Prostate gland (tissue), 2 donors: Measurements from ENCODE around the gene MBD3. TPM values are rescaled to one million over a fixed set of nuclear protein-coding genes. Genes with fewer than 3 reads are reported as not detected.

Source experiments
- DNase-seq: peaks from one replicate; pipeline ENCODE4 v3.0.0-alpha.2; 2019; ENCODE audit warnings: low spot score
- H3K27ac ChIP-seq, 2 donors: fragments of 200-600 bp; sonication (generic); 2 replicates each; pipeline ENCODE4 v1.5.1; 2017 to 2019
- H3K27me3 ChIP-seq: fragments of 200-600 bp; sonication (generic); replicated peaks from 2 replicates; pipeline ENCODE4 v1.5.1; 2019; ENCODE audit not compliant: insufficient read depth
- H3K36me3 ChIP-seq, 2 donors: fragments of 200-600 bp; sonication (generic); 1 replicate in 1 of 2; 2 replicates in 1 of 2; pipeline versions ENCODE4 v1.5.1 to v1.8.1; 2017 to 2019
- H3K4me1 ChIP-seq: fragments of 200-600 bp; sonication (generic); replicated peaks from 2 replicates; pipeline ENCODE4 v1.5.1; 2019
- H3K4me3 ChIP-seq, 2 donors: fragments of 200-600 bp; sonication (generic); 2 replicates each; pipeline ENCODE4 v1.5.1; 2017 to 2019
- H3K9me3 ChIP-seq: fragments of 200-600 bp; sonication (generic); 2 replicates; pipeline ENCODE4 v1.5.1; 2017
- POLR2A ChIP-seq: fragments of 450-650 bp; IDR thresholded peaks from one replicate; pipeline ENCODE4 v1.6.1; 2016; ENCODE audit warnings: antibody characterized with exemption, mild to moderate bottlenecking
- POLR2AphosphoS5 ChIP-seq: sonication (generic); formaldehyde crosslinking; IDR thresholded peaks from one replicate; pipeline ENCODE4 v1.6.1; 2017; ENCODE audit warnings: antibody characterized with exemption
- WGBS: methylation state at CpG from one replicate; pipeline ENCODE4 v1.1.5; 2018; 5-methylcytosine and 5-hydroxymethylcytosine counted together
- intact Hi-C: fragments of 100-400 bp; cut with DNase I; formaldehyde crosslinking; loops from one replicate; pipeline ENCODE4 v1.14.2; 2022
- total RNA-seq, 2 donors: library from RNA; depleted of rRNA; stranded (reverse); fragments of >200 nt; gene quantifications; one replicate each; pipeline ENCODE4 v1.1.0, GENCODE V29; 2016
- TF ChIP-seq, protein P1 (sequence below), 4 experiments: fragments of 200-600 bp in 2 of 4; fragments of 450-650 bp in 2 of 4; sonication (generic) in 2 of 4; IDR thresholded peaks; 1 replicate in 3 of 4; 2 replicates in 1 of 4; pipeline ENCODE4 v1.5.1; 2016 to 2019; ENCODE audit warnings: antibody characterized with exemption in 4 of 4, mild to moderate bottlenecking in 2 of 4, moderate library complexity in 2 of 4

MBD3 gene
- total RNA-seq, 2 donors from 2014 or later = 100 to 166 TPM

DNA sequence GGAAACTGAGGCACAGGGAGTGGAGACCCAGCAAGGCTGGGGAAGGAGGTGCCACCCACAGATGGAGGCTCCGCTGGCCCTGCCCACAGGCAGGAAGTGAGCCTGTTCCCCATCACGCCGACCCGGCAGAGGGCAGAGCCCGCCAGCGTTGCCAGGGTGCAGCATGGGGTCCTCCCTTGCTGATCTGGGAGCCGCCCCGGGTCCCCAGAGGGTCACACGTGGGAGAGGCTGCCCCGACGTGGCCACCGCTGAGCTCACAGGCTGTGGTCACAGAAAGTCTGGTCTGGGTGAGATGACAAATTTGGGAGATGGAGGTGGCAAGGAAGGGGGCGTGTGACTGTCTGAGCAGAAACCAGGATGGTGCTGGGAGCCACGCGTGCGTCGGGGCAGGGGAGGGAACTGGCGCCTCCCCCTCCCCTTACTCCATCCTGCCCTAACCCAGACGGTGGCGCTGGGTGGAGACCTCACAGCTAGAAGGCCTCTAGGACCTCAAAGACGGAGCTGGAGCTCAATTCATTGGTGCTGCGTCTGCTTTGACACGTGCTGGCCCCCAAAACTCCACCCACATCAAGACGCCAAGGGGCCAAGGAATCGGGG lies 32.3 kb downstream of the MBD3 start:
- no peak overlapping the region for H3K27ac ChIP-seq
- no peaks in the 10 kb centered on the region for H3K9me3 ChIP-seq
- H3K36me3 ChIP-seq = no peaks in the 10 kb centered on the region
- no peaks in the 10 kb centered on the region for H3K27me3 ChIP-seq
- WGBS = 59% methylated on average over 25 of the region's 25 CpGs
- TF ChIP-seq, protein P1, sequence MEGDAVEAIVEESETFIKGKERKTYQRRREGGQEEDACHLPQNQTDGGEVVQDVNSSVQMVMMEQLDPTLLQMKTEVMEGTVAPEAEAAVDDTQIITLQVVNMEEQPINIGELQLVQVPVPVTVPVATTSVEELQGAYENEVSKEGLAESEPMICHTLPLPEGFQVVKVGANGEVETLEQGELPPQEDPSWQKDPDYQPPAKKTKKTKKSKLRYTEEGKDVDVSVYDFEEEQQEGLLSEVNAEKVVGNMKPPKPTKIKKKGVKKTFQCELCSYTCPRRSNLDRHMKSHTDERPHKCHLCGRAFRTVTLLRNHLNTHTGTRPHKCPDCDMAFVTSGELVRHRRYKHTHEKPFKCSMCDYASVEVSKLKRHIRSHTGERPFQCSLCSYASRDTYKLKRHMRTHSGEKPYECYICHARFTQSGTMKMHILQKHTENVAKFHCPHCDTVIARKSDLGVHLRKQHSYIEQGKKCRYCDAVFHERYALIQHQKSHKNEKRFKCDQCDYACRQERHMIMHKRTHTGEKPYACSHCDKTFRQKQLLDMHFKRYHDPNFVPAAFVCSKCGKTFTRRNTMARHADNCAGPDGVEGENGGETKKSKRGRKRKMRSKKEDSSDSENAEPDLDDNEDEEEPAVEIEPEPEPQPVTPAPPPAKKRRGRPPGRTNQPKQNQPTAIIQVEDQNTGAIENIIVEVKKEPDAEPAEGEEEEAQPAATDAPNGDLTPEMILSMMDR (IDR thresholded peaks at IDR 0.05) = no peak
- TF ChIP-seq POLR2AphosphoS5 (no peak), POLR2A (no peak)
- no peak overlapping the region for H3K4me3 ChIP-seq
- intact Hi-C loops = no loop called here
- no peaks in the 10 kb centered on the region for H3K4me1 ChIP-seq
- no peak for DNase-seq

DNA sequence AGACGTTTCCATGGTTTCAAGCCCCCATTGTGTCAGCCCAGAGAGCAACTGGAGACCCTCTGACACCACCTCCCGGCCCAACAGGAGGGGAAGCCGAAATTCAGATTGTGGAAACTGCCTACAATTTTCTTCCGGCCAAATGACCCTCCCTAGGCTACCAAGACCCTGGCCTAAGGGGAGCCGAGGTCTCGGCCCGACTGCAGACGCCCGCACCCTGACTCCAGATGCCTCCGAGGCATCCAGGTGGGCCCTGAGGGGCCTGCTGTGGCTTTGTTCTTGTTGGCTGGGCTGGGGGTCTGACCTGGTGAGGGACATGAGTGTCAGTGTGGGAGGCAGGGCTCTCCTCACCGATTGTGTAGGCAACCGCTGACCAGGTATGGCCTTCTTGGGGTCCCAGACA lies 34.1 kb downstream of the MBD3 start:
- Histone ChIP-seq H3K36me3 (no peaks in the 10 kb centered on the region), H3K27me3 (no peaks in the 10 kb centered on the region), H3K4me1 (no peaks in the 10 kb centered on the region), H3K9me3 (no peaks in the 10 kb centered on the region), H3K27ac (no peak overlapping the region), H3K4me3 (no peak overlapping the region)
- TF ChIP-seq POLR2AphosphoS5 = no peak
- TF ChIP-seq POLR2A = no peak
- TF ChIP-seq, protein P1 (IDR thresholded peaks at IDR 0.05) = no peak
- 83% methylated on average over 12 of the region's 12 CpGs for WGBS
- intact Hi-C loops = no loop called here
- DNase-seq = no peak

DNA sequence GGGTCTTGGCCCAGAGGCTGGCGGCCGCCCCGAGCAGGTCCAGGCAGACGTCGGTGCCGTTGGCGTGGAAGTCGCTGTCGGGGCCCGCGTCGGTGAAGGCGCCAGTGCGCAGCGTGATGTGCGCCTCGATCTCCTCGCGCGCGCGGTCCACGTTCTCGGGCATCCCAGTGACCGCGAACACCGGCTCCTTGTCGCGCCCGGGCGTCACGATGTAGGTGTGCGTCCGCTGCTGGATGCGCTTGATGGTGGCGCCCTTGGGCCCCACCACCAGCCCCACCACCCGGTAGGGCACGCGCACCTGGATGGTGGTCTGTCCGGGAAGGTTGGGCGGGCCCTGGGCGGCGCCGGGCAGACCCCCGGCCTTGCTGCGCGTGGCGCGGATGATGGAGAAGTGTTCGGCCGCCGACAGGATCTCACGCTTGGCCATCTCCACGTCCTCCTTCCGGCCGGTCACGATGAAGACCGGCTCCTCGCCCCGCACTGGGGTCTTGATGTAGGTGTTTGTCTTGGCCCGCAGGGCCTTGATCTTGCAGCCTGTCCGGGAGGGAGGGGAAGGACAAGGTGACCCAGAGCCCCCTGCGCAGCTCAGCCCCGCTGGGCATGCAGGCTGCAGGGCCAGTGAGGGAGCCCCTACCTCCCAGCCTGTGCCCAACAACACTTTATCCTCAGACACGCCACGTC lies 36.1 kb downstream of the MBD3 start:
- no peaks in the 10 kb centered on the region for H3K4me1 ChIP-seq
- H3K4me3 ChIP-seq = no peak overlapping the region
- WGBS = 93% methylated on average over 66 of the region's 66 CpGs
- H3K36me3 ChIP-seq = no peaks in the 10 kb centered on the region
- no peaks in the 10 kb centered on the region for H3K9me3 ChIP-seq
- intact Hi-C loops = no loop called here
- DNase-seq = no peak
- no peaks in the 10 kb centered on the region for H3K27me3 ChIP-seq
- H3K27ac ChIP-seq = no peak overlapping the region
- no peak for TF ChIP-seq POLR2AphosphoS5
- TF ChIP-seq, protein P1 (IDR thresholded peaks at IDR 0.05) = no peak
- TF ChIP-seq POLR2A = no peak

DNA sequence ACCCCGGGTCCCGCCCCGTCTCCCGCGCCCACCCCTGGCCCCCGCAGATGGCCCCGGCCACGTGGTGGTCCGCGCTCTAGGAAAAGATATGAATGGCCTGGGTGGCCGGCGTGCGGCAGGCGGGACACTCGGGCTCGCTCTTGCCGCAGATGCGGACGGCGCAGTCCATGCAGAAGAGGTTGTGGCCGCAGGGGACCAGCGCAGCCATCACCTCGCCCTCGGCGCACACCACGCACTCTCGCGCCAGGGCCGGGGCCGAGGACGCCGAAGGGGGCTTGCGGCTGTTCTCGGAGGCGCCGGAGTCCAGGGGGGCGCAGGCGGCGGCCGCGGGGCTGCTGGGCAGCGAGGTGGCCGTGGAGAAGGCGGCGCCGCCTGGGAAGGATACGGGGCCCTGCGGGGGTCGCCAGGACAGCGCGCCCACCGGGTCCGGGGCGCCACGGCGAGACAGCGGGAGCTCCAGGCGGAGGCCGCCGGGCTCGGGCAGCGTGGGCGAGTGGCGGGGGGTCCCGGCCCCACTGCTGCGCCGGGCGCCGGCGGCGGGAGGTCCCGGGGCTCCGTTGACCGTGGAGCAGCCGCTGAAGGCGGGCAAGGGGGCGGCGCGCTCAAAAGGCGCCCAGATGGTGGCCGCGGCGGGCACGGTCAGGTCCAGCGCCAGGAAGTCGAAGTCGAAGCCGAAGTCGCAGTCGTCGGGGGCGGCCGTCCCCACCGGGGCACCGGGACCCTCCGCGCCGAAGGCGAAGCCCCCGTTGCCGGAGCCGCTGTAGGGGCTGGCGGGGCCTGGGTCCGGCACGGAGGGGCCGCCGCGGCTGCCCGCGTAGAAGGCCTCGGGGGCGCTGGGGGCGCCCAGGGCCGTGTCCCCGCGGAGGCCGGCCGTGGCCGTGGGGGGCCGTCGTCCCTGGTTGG lies 36.9 kb downstream of the MBD3 start:
- H3K4me3 ChIP-seq = no peak overlapping the region

More for the DNA sequence above, 36.9 kb downstream of the MBD3 start:
- Histone ChIP-seq H3K9me3 (no peaks in the 10 kb centered on the region), H3K36me3 (no peaks in the 10 kb centered on the region), H3K27ac (no peak overlapping the region), H3K27me3 (no peaks in the 10 kb centered on the region), H3K4me1 (no peaks in the 10 kb centered on the region)
- TF ChIP-seq POLR2AphosphoS5 (no peak), POLR2A (no peak)
- TF ChIP-seq, protein P1 (IDR thresholded peaks at IDR 0.05) = no peak
- WGBS = 93% methylated on average over 98 of the region's 121 CpGs
- DNase-seq = no peak
- intact Hi-C loops = no loop called here
